ENCODE measurements around the gene PDCD7. TPM values are rescaled to one million over a fixed set of nuclear protein-coding genes. Genes with fewer than 3 reads are reported as not detected.

The PDCD7 gene
- total RNA-seq, 1 experiment from 2014 or later: 31.6 TPM

DNA sequence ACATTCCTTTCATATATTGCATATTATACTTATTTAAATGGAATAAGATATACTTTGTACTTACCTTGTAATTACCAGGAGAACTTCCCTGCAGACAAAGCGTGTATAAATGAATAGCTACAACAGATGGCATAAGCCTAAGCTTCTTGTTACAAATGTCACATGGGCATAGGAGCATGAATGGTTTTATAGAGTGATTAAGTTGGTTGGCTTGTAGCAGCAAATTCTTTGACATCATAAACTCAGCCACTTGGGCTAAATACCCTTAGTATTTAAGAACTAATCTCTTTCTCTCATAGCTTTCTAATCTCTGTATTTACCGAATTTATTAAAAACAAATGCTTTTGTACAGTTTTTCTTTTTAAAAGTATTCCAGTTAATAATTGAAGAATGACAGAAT is 18.5 kb downstream of the PDCD7 start, which contains the start of gene UBAP1L:
Gene UBAP1L (minus strand): TSS at position 115 of the 400 bp plus-strand sequence. CDS start 8,985 bp downstream, outside the sequence.
- Histone ChIP-seq H4K20me1 (ENCODE audit: insufficient read depth) (0 out of 2 replicates have a peak, but pooled peaks cover 3% of the 10 kb centered on the region), H3K4me2 (ENCODE audit: low read length) (no peak within 1 kb of the TSS), H3K79me2 (ENCODE audit: insufficient read depth, low read length) (no peaks in the 10 kb centered on the region), H3K27ac (ENCODE audit: low read depth, low read length) (no peak within 1 kb of the TSS), H3K27me3 (ENCODE audit: insufficient read depth, low read length) (no peaks in the 10 kb centered on the region), H3K9me2 (ENCODE audit: insufficient read depth) (no peaks in the 10 kb centered on the region), H3K9ac (ENCODE audit: low read length) (no peak within 1 kb of the TSS), H3K4me1 (ENCODE audit: control insufficient read depth in 1 of 2, insufficient read depth in 2 of 2, low read length in 2 of 2) (no peaks in the 10 kb centered on the region), H3K4me3 (replicated peaks in 1 of 2; ENCODE audit: low read depth in 1 of 2, low read length in 2 of 2) (no peak within 1 kb of the TSS), H2AFZ (ENCODE audit: low read depth, low read length, poor library complexity, severe bottlenecking) (no peak within 1 kb of the TSS), H3K9me3 (ENCODE audit: control insufficient read depth in 1 of 2, insufficient read depth in 1 of 2, low read depth in 1 of 2, low read length in 2 of 2) (no peaks in the 10 kb centered on the region), H3K36me3 (ENCODE audit: control insufficient read depth in 1 of 2, insufficient read depth in 2 of 2, low read length in 2 of 2) (peaks cover 25 to 26% of the 10 kb centered on the region in 2 experiments)
- RAD21 ChIA-PET (ENCODE audit: low non-redundant PET in 1 of 2, low total read pairs in 2 of 2, uncharacterized antibody in 2 of 2, unreplicated experiment in 2 of 2): no interaction called here
- ATAC-seq (no peak), DNase-seq (ENCODE audit: low read depth, low spot score) (no peak)
- CTCF ChIA-PET: interaction anchor here (1.0 kb wide), 1 partner anchor 14 kb away, joined by 3 read pairs; no protein-coding TSS in a partner anchor
- intact Hi-C loops (cut with micrococcal nuclease): no loop called here
- TF ChIP-seq YY1 (IDR thresholded peaks at IDR 0.05; ENCODE audit: extremely low read depth, insufficient replicate concordance, low read depth, low read length) (no peak), FOSL1 (IDR thresholded peaks at IDR 0.05; ENCODE audit: low read depth) (no peak), ELF1 (IDR thresholded peaks at IDR 0.05; ENCODE audit: borderline replicate concordance, low read depth) (no peak), EZH2phosphoT487 (IDR thresholded peaks at IDR 0.05; ENCODE audit: borderline replicate concordance) (no peak), SRF (IDR thresholded peaks at IDR 0.05; ENCODE audit: low read depth) (no peak), SP1 (IDR thresholded peaks at IDR 0.05; ENCODE audit: low read depth) (no peak), EGR1 (IDR thresholded peaks at IDR 0.05; ENCODE audit: low read depth) (no peak), POLR2A (IDR thresholded peaks at IDR 0.05; ENCODE audit: borderline replicate concordance, extremely low read depth, insufficient read depth, insufficient read length) (no peak)
- TF ChIP-seq, protein P1, sequence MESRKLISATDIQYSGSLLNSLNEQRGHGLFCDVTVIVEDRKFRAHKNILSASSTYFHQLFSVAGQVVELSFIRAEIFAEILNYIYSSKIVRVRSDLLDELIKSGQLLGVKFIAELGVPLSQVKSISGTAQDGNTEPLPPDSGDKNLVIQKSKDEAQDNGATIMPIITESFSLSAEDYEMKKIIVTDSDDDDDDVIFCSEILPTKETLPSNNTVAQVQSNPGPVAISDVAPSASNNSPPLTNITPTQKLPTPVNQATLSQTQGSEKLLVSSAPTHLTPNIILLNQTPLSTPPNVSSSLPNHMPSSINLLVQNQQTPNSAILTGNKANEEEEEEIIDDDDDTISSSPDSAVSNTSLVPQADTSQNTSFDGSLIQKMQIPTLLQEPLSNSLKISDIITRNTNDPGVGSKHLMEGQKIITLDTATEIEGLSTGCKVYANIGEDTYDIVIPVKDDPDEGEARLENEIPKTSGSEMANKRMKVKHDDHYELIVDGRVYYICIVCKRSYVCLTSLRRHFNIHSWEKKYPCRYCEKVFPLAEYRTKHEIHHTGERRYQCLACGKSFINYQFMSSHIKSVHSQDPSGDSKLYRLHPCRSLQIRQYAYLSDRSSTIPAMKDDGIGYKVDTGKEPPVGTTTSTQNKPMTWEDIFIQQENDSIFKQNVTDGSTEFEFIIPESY (IDR thresholded peaks at IDR 0.05; ENCODE audit: extremely low read depth, insufficient replicate concordance, low read length): no peak
- TF ChIP-seq, protein P2, sequence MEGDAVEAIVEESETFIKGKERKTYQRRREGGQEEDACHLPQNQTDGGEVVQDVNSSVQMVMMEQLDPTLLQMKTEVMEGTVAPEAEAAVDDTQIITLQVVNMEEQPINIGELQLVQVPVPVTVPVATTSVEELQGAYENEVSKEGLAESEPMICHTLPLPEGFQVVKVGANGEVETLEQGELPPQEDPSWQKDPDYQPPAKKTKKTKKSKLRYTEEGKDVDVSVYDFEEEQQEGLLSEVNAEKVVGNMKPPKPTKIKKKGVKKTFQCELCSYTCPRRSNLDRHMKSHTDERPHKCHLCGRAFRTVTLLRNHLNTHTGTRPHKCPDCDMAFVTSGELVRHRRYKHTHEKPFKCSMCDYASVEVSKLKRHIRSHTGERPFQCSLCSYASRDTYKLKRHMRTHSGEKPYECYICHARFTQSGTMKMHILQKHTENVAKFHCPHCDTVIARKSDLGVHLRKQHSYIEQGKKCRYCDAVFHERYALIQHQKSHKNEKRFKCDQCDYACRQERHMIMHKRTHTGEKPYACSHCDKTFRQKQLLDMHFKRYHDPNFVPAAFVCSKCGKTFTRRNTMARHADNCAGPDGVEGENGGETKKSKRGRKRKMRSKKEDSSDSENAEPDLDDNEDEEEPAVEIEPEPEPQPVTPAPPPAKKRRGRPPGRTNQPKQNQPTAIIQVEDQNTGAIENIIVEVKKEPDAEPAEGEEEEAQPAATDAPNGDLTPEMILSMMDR (IDR thresholded peaks at IDR 0.05 in 2 of 3, conservative IDR thresholded peaks at IDR 0.05 in 1 of 3; ENCODE audit: borderline replicate concordance in 1 of 3, insufficient read depth in 1 of 3, low read depth in 2 of 3, low read length in 2 of 3): no peak
- TF ChIP-seq, protein P3, sequence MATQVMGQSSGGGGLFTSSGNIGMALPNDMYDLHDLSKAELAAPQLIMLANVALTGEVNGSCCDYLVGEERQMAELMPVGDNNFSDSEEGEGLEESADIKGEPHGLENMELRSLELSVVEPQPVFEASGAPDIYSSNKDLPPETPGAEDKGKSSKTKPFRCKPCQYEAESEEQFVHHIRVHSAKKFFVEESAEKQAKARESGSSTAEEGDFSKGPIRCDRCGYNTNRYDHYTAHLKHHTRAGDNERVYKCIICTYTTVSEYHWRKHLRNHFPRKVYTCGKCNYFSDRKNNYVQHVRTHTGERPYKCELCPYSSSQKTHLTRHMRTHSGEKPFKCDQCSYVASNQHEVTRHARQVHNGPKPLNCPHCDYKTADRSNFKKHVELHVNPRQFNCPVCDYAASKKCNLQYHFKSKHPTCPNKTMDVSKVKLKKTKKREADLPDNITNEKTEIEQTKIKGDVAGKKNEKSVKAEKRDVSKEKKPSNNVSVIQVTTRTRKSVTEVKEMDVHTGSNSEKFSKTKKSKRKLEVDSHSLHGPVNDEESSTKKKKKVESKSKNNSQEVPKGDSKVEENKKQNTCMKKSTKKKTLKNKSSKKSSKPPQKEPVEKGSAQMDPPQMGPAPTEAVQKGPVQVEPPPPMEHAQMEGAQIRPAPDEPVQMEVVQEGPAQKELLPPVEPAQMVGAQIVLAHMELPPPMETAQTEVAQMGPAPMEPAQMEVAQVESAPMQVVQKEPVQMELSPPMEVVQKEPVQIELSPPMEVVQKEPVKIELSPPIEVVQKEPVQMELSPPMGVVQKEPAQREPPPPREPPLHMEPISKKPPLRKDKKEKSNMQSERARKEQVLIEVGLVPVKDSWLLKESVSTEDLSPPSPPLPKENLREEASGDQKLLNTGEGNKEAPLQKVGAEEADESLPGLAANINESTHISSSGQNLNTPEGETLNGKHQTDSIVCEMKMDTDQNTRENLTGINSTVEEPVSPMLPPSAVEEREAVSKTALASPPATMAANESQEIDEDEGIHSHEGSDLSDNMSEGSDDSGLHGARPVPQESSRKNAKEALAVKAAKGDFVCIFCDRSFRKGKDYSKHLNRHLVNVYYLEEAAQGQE (IDR thresholded peaks at IDR 0.05; ENCODE audit: low read depth): no peak
- BruUV-seq (replicated peaks): no TSS peak
- POLR2A ChIA-PET: no interaction called here
